Ammon's horn (tissue), 1 donor: ENCODE measurements around the gene SHD.
"Not testable (repeated sequence)": the region's sequence is repeated elsewhere in the genome, so short reads cannot be mapped to it uniquely, and the experiment has no call there.

Source experiments
- DNase-seq: peaks from one replicate; pipeline ENCODE4 v3.0.0-alpha.2; 2016; ENCODE audit warnings: low spot score

Gene SHD

GRCh38 chr19:4327252-4327876 is 48.3 kb downstream of the SHD start:
- peak; percentile 72 for DNase-seq

- DNase-seq, result no peak
These were observed 48.8 kb downstream of the SHD start for GRCh38 chr19:4327877-4328242.

GRCh38 chr19:4328243-4328990 is 49.4 kb downstream of the SHD start:
- peak; percentile 98 for DNase-seq

- DNase-seq, result not testable (repeated sequence)
These were observed 50.1 kb downstream of the SHD start for GRCh38 chr19:4328991-4329681.

- DNase-seq, result no peak
These were observed 50.8 kb downstream of the SHD start for GRCh38 chr19:4329858-4330257.

- DNase-seq, result no peak
These were observed 56.0 kb downstream of the SHD start for GRCh38 chr19:4334929-4335570.

- DNase-seq, result no peak
These were observed 58.9 kb downstream of the SHD start for GRCh38 chr19:4337906-4338440.

- DNase-seq, result no peak
These were observed 59.6 kb downstream of the SHD start, which contains the start of gene STAP2 for GRCh38 chr19:4338441-4339355. TSS of gene STAP2 (minus strand) at chr19:4338827. CDS start at chr19:4338753, 74 bp downstream.
